Small intestine (tissue), 7 donors: ENCODE measurements around the gene PDE5A. TPM values are rescaled to one million over a fixed set of nuclear protein-coding genes. Genes with fewer than 3 reads are reported as not detected.
"Not testable (repeated sequence)": the region's sequence is repeated elsewhere in the genome, so short reads cannot be mapped to it uniquely, and the experiment has no call there.

ENCODE experiments used
- DNase-seq, 2 donors: peaks; one replicate each; pipeline versions ENCODE4 v3.0.0 to v3.0.0-alpha.2; 2013
- FAIRE-seq: peaks from 2 replicates; lab custom pipeline; 2012; peaks lifted over from hg19 to GRCh38; lab: Jason Lieb, UNC
- H3K27ac ChIP-seq, 3 donors: one replicate each; pipeline ENCODE4 v1.5.1; 2013; ENCODE audit warnings: low read length in 2 of 3, mild to moderate bottlenecking in 2 of 3, control low read depth in 1 of 3, inconsistent platforms in 1 of 3, low read depth in 1 of 3, moderate library complexity in 1 of 3
- H3K27me3 ChIP-seq, 3 donors: one replicate each; pipeline ENCODE4 v1.6.1; 2013; ENCODE audit warnings: low read length in 3 of 3, inconsistent platforms in 1 of 3; ENCODE audit not compliant: control insufficient read depth in 3 of 3, insufficient read depth in 3 of 3
- H3K36me3 ChIP-seq, 3 donors: one replicate each; pipeline ENCODE4 v1.6.1; 2013; ENCODE audit warnings: low read length in 3 of 3, inconsistent platforms in 1 of 3, low read depth in 1 of 3, mild to moderate bottlenecking in 1 of 3, moderate library complexity in 1 of 3; ENCODE audit not compliant: control insufficient read depth in 3 of 3, insufficient read depth in 2 of 3
- H3K4me1 ChIP-seq, 3 donors: one replicate each; pipeline ENCODE4 v1.6.1; 2013; ENCODE audit warnings: low read length in 2 of 3, inconsistent platforms in 1 of 3, low read depth in 1 of 3, mild to moderate bottlenecking in 1 of 3, moderate library complexity in 1 of 3; ENCODE audit not compliant: control insufficient read depth in 3 of 3, insufficient read depth in 2 of 3
- H3K4me3 ChIP-seq, 3 donors: one replicate each; pipeline ENCODE4 v1.5.1; 2013; ENCODE audit warnings: low read length in 3 of 3, control low read depth in 1 of 3, inconsistent platforms in 1 of 3, low read depth in 1 of 3, mild to moderate bottlenecking in 1 of 3, moderate library complexity in 1 of 3
- H3K9me3 ChIP-seq, 2 donors: one replicate each; pipeline ENCODE4 v1.6.1; 2013; ENCODE audit warnings: low read depth in 1 of 2, low read length in 1 of 2; ENCODE audit not compliant: control insufficient read depth in 2 of 2, insufficient read depth in 1 of 2
- WGBS, 3 donors: extraction: QIAGEN DNeasy Blood & Tissue Kit; methylation state at CpG; one replicate each; pipeline ENCODE4 v1.1.7; 2013; 5-methylcytosine and 5-hydroxymethylcytosine counted together
- polyA plus RNA-seq, 4 donors: library from polyadenylated mRNA; stranded (reverse) in 3 of 4; unstranded in 1 of 4; fragments of 200-250 nt in 3 of 4; fragments of 120-200 nt in 1 of 4; gene quantifications; one replicate each; pipeline versions ENCODE4 v1.2.1 to v1.2.3, GENCODE V29; 2013
- donor health status: healthy with polysubstance abuse.
- donor health status: control.
- donor health status: control.
- donor health status: Bipolar disorder and iron deficiency.
- donor health status: healthy.

PDE5A gene
- polyA plus RNA-seq, 4 donors = 5.9 to 18.8 (median 7.4) TPM

DNA sequence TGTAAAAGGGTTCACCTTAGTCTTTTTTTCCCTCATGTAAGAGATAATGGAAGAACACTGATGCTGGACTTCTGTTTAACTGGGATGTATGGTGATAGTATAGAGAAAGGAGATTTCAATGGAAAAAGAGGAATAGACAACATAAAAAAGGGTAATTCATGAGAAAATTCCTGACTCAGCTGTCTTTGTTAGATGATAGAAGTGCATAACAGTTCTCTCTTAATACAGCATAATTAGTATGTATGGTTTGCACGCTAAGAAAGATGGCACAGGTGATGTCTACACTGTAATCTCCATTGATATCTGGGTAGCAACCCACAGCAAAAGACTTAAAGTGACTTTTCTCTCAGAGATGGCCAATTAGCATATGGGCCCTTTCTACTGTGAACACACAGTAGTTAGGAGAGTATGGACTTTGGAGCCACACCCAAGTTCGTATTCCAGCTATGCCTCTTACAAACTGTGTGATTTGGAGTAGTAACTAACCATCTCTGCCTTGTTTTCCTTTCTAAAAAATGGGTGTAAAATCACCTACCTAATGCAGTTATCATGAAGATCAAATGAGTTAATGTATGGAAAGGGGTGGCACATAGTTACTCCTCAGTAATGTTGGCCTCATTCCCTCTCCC, 149.3 kb downstream of the PDE5A start:
- FAIRE-seq (no peak), DNase-seq (peak; percentile 37 to 38)
- Histone ChIP-seq H3K4me3 (no peak overlapping the region), H3K36me3 (peaks cover 0 to 4% (median 1%) of the 10 kb centered on the region in 3 donors), H3K4me1 (peaks cover 0 to 30% (median 0%) of the 10 kb centered on the region in 3 donors), H3K27ac (peak overlapping the region in 1 of 3 donors; percentile 54), H3K9me3 (peaks cover 0 to 8% of the 10 kb centered on the region in 2 donors), H3K27me3 (no peaks in the 10 kb centered on the region)
- 59 to 85% (median 77%) methylated on average over 2 of the region's 2 CpGs for WGBS, 3 donors

DNA sequence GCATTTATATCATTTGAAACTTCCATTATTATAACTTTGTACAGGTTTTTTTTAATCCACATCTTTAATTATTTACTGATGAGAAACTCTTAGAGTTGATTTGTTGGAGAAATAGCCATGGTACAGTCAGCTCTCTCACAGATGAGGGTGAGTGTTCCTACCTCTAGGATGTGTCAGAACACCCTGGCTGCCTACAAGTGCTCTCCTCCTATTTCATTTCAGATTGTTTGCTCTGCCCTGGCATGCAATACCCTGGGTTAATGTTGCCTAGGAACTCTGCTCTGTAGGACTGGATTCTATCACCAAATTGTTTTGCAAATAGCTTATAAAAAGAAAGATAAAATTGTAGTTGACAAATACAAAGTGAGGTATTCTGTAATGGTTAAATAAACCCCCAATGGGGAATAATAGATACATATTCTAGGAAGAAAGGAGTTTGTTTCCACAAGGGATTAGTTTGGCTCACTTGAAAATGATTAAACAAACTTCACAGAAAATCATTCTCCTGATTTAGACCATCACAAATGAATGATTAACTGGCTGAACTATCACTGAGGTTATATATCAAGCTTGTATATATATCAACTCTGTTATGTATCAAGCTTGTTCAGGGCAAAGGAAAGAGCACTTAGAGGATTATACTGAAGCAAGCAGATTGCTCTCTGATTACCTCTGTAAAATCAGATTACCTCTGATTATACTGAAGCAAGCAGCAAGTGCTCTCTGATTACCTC, 150.0 kb downstream of the PDE5A start:
- H3K27ac ChIP-seq = peak overlapping the region in 1 of 3 donors; percentile 44
- no peaks in the 10 kb centered on the region for H3K27me3 ChIP-seq
- FAIRE-seq (no peak), DNase-seq (peak; percentile 37 to 52)
- H3K36me3 ChIP-seq = peaks cover 0 to 4% (median 1%) of the 10 kb centered on the region in 3 donors
- H3K4me3 ChIP-seq = no peak overlapping the region
- H3K4me1 ChIP-seq = peaks cover 0 to 30% (median 0%) of the 10 kb centered on the region in 3 donors
- peaks cover 0 to 8% of the 10 kb centered on the region in 2 donors for H3K9me3 ChIP-seq

DNA sequence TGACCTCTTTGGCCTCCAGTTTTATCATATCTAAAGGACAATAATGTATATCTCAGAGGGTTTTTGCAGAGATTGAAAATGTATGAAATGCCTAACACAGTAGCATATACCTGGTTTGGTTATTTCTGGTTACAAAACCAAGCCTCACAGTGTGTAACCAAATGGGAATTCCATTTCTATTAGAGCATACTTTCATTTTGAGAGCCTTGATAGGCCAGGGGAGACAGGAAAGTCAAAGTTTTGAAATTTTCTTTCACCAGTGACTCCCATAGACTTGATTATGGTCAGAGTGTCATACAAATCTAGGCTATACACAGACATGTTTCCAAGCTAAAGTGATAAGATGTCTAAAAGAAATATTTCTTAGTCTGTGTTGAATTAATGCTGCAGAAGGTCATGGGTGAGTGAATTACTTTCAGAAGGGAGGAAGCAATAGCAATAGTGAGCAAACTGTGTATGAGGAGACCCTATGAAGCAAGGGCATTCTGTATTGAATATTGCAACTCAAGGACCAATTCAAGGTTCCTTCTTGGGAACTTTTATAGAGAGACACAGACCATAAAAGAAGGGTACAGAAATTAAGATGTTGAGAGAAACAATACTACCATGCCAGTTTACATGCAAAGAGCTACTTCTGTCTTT, 151.1 kb downstream of the PDE5A start:
- FAIRE-seq (no peak), DNase-seq (no peak)
- Histone ChIP-seq H3K4me1 (peaks cover 0 to 30% (median 0%) of the 10 kb centered on the region in 3 donors), H3K27ac (no peak overlapping the region), H3K4me3 (no peak overlapping the region), H3K9me3 (peaks cover 0 to 3% of the 10 kb centered on the region in 2 donors), H3K36me3 (peaks cover 0 to 4% (median 1%) of the 10 kb centered on the region in 3 donors), H3K27me3 (no peaks in the 10 kb centered on the region)

DNA sequence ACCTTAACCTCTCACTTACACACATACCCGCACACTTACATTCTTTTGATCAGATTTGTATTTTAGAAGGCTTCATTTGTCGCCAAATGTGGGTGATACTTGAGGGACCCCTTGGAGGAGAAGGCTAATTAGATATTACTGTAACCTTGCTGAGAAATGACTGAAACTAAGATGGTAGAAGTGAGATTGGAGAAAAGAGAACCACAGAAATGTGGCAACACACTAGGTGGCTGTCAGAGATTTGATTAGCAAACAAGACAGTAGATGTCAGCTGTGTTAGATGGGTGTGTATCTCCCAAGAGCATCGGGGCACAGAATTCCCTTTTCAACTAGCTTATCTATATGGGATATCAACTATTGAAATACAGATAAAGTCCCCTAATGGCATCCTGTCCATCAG, 157.3 kb downstream of the PDE5A start:
- Histone ChIP-seq H3K27ac (no peak overlapping the region), H3K4me1 (no peaks in the 10 kb centered on the region), H3K9me3 (no peaks in the 10 kb centered on the region), H3K4me3 (no peak overlapping the region), H3K36me3 (no peaks in the 10 kb centered on the region), H3K27me3 (no peaks in the 10 kb centered on the region)
- WGBS, 3 donors = 76 to 80% (median 77%) methylated on average over 3 of the region's 3 CpGs
- FAIRE-seq (no peak), DNase-seq (no peak)

DNA sequence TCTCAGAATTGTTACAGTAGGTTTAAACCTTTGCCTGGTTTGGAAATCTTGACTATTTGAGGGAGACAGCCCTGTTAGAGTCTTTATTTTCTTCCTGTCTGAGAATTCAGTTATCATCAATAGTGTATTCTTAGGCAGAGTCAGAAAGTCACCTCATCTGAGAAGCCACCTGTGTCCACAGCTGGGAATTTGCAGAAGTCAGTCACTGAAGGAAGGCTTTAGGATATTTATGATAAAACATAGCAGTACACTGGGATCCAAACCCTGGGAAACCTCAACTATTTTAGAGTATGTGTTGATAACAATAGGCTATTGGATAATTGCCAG, 157.9 kb downstream of the PDE5A start:
- H3K4me1 ChIP-seq, DNase-seq, H3K27ac ChIP-seq, FAIRE-seq, H3K36me3 ChIP-seq, H3K27me3 ChIP-seq, H3K9me3 ChIP-seq, H3K4me3 ChIP-seq: not testable (repeated sequence)

DNA sequence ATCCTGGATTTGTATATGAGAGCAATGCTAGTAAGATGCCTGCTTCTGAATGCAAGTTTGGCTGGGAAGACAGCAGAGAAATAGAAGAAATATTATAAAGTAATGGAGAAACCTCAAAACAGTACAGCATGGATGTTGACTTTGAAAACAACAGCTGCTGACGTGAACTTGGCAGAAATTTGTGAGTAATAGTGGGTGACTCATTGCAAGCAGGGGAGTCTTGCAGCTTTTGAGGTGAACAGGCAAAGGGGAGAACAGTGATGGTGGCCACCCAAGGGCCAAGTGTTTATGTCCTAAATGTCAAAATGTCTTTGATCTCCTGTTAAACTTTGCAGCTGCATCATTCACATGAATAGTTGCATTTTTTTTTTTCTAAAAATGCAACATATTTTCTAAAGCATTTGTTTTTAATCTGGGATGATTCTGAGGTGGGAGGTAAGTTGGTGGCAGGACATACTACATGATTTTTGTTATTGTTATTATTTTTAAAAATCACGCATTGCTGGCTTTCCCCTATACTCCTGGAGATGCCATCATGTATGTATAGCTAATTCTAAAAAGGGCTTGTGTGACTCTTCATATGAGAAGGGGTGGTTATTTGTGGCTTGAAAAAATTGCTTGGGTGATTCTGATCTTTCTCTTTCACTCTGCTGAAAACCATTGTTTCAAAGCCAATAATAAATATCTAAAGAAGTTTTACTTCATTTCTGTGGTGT, 158.4 kb downstream of the PDE5A start:
- not testable (repeated sequence) for H3K36me3 ChIP-seq, H3K4me1 ChIP-seq, H3K27me3 ChIP-seq, H3K27ac ChIP-seq, FAIRE-seq, H3K9me3 ChIP-seq, DNase-seq, H3K4me3 ChIP-seq
- 76 to 81% (median 80%) methylated on average over 2 of the region's 2 CpGs for whole genome bisulfite sequencing, 3 donors

DNA sequence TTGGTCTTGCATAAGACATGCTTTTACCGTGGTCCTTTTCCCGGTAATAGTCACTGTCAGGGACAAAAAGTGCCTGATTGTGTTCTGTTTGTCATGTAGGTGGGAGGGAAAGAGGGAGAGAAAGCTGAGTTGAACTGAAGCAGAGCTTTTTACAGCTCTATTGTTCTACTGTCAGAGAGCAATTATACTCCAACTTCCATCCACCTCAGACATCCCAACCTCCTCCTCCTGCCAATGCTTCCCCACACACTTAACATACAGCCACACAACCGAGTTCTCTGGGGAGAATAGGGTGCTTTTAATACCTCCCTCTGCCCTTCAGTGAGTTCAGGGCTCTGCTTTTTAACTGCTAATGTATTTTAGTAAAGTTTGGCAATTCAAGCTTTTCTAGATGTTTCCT, 159.6 kb downstream of the PDE5A start:
- not testable (repeated sequence) for H3K4me1 ChIP-seq, H3K4me3 ChIP-seq, H3K9me3 ChIP-seq, H3K36me3 ChIP-seq, H3K27me3 ChIP-seq, DNase-seq, H3K27ac ChIP-seq, FAIRE-seq
- 81 to 89% (median 85%) methylated on average over 3 of the region's 3 CpGs for WGBS, 3 donors

DNA sequence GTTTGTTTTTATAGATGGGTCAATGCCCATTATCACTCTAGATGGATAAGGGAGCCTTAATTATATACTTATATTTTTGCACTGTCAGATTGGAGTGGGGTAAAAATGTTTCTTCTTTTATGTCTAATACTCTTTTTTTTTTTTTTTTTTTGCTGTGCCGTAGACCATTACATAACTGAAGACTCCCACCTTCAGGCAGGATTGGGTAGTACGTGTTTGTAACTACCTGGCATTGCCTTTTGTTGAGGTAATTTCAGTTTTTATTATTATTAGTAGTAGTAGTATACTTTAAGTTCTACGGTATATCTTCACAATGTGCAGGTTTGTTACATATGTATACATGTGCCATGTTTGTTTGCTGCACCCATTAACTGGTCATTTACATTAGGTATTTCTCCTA, 165.9 kb downstream of the PDE5A start:
- DNase-seq = peak in 1 of 2 donors; percentile 36
- not testable (repeated sequence) for H3K4me3 ChIP-seq, H3K9me3 ChIP-seq, H3K27ac ChIP-seq, H3K27me3 ChIP-seq, H3K36me3 ChIP-seq, H3K4me1 ChIP-seq
- FAIRE-seq = peak; percentile 26
- 66 to 71% (median 69%) methylated on average over 3 of the region's 3 CpGs for WGBS, 3 donors
